AG10803 (cell line): Measurements from ENCODE around the gene CDKAL1.
A peak's percentile ranks its signal among the peaks of the same experiment; 100 is the strongest.

Experiments
- DNase-seq: peaks from one replicate; pipeline ENCODE4 v3.0.0; 2010; ENCODE audit warnings: low read depth
- H3K4me3 ChIP-seq: 2 replicates; pipeline ENCODE4 v1.5.1; 2011; ENCODE audit warnings: mild to moderate bottlenecking, low read length, control low read depth
- TF ChIP-seq, protein P1 (sequence below): conservative IDR thresholded peaks from 2 replicates; pipeline ENCODE4 v1.5.1; 2011; ENCODE audit warnings: mild to moderate bottlenecking, low read length, control low read depth, inconsistent platforms

CDKAL1 gene

DNA sequence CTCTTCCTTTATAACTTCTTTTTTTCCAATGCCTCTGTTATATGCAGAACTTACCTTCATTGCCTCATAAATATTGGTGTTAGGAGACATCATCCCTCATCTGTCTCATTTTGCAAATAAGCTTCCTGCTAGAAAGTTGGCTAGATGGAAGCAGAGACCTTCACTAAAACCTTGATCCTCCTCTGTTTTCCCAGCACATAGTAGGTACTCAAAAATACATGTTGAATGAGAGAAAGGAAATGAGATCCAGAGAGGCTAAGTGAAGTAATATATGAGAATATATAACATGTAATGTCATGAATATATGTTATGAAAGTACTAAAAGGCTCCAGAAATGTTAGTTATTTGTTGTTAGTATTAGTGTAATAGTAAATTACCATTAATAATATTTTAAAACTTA lies 91.9 kb downstream of the CDKAL1 start:
- TF ChIP-seq, protein P1, sequence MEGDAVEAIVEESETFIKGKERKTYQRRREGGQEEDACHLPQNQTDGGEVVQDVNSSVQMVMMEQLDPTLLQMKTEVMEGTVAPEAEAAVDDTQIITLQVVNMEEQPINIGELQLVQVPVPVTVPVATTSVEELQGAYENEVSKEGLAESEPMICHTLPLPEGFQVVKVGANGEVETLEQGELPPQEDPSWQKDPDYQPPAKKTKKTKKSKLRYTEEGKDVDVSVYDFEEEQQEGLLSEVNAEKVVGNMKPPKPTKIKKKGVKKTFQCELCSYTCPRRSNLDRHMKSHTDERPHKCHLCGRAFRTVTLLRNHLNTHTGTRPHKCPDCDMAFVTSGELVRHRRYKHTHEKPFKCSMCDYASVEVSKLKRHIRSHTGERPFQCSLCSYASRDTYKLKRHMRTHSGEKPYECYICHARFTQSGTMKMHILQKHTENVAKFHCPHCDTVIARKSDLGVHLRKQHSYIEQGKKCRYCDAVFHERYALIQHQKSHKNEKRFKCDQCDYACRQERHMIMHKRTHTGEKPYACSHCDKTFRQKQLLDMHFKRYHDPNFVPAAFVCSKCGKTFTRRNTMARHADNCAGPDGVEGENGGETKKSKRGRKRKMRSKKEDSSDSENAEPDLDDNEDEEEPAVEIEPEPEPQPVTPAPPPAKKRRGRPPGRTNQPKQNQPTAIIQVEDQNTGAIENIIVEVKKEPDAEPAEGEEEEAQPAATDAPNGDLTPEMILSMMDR: no peak
- no peak overlapping the region for H3K4me3 ChIP-seq
- DNase-seq: no peak

GRCh38 chr6:20629509-20629908 lies 95.3 kb downstream of the CDKAL1 start:
- no peak overlapping the region for H3K4me3 ChIP-seq
- DNase-seq: no peak
- TF ChIP-seq, protein P1: no peak

DNA sequence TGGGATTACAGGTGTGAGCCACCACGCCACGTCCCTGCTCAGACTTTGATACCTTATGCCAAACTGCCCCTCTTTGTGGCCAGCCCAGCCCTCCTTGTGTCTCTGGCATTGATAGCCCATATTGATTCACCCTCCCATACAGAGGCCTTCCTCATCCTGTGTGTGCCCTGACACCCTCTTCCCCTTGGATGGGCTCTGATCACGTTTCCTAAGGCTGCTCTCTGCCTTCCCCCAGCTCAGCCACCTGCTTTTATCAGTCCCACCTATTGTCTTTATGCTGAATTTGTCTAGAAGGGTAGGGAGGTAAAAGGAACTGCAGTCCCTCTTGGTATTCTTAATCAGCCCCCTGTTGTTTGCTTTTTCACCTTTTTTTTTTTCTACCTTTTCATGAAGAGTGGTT lies 95.9 kb downstream of the CDKAL1 start:
- TF ChIP-seq, protein P1: no peak
- DNase-seq: no peak
- H3K4me3 ChIP-seq: no peak overlapping the region

DNA sequence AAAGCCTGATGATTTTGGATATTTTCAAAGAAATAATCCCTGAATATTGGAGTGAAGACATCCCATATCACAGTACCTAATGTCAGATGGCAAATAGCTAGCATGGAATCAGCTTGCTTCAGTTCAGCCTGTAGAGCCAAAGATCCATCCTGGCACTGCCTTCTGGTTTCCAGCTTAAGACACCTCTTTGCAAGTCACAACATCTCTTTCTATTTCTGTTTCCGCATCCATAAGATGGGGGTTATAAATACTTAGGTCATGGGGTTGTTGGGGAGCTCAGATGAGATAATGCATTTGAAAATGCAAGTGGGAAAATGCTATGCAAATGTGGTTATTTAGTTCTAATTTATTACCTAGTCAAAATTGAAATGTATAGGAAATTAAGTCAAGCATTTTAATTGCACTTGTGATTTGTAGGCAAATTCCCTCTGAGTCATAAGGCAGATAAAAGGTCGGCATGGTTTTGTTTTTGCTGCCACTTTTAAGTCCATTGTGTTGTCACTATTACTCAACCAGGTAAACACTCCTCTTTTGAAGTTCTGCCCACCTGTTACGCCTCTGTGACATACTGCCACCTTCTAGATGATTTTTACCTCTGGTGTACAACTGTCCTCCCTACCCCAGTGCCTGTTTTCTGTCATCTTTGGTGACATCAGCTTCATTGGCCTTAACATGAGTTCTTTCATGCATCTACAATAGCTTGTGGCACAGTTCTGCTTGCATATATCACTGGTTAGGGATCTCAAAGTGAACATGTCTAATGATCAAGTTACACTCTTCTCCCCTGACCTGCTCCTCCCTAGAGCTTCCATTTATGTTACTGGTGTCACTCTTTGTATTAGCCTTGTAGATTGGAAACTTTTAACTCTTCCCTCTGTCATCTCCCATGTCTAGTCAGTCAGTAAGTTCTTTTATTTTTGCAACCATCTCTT lies 96.6 kb downstream of the CDKAL1 start:
- TF ChIP-seq, protein P1: no peak
- no peak for DNase-seq
- H3K4me3 ChIP-seq: no peak overlapping the region

- DNase-seq: peak; percentile 6
- TF ChIP-seq, protein P1: no peak
- no peak overlapping the region for H3K4me3 ChIP-seq
Measured at GRCh38 chr6:20631549-20631924, 97.3 kb downstream of the CDKAL1 start.

- TF ChIP-seq, protein P1: no peak
- no peak overlapping the region for H3K4me3 ChIP-seq
- DNase-seq: no peak
Measured at GRCh38 chr6:20632696-20633095, 98.4 kb downstream of the CDKAL1 start.

DNA sequence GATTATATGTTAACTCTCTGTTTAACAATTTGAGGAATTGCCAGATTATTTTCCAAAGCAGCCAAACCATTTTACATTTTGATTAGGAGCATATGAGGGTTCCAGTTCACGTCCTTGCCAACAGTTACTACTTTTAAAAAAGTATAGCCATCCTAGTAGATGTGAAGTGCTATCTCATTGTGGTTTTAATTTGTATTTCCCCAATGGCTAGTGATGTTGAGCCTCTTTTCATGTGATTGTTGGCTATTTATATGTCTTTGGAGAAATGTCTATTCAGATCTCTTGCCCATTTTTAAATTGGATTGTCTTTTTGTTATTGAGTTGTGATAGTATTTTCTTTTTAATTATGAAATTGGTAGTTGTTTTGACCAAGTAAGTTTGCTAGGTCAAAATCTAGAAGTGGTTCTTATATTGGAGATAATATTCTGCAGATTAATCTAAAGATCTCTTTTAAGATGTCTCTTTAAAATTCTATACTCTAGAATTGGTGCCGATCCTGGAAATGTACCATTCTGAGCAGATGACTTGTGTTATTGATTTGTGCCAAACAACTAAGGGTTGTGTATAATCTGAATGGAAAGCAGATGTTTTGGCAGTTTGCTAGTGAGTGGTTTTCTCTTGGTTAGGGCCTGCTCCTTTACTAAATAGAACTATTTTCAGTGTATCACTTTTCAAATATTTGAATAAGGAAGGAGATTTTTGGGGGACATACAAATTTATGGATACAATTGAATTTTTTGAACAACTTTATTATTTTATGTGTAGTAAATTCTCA lies 99.5 kb downstream of the CDKAL1 start:
- TF ChIP-seq, protein P1: no peak
- DNase-seq: peak; percentile 45

More for the DNA sequence above, 99.5 kb downstream of the CDKAL1 start:
- no peak overlapping the region for H3K4me3 ChIP-seq
